ENCODE data around the gene MUSK.
A peak's percentile ranks its signal among the peaks of the same experiment; 100 is the strongest.

MUSK gene

DNA sequence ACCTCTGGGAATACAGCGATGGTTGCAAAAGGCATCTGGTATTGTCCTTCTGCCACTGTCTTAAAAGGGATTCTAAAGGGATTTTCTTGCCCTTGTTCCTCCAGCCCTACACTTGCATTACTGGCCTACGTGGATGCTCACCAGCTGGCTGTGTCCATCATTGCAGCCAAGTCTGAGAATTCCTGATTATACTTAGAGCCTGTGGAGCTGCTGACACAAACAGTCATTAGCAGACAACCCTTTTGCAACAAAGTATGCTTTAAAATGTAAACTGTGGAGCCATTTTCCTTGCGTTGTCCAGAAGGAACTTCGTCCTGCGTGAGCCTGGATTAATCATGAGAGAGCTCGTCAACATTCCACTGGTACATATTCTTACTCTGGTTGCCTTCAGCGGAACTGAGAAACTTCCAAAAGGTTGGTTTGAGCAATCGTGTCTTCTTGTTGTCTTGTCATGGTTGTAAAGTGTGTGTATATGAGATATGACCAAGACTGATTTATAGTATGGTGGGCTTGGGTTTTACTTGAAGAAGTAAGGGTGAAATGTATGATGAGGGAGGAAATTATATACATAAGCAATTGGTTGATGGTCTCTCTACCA, at the start of gene MUSK:
MUSK (plus strand) TSS at position 222 of the 598 bp plus-strand sequence; CDS start at position 336, 114 bp downstream.
- DNase-seq (ENCODE audit: low spot score in 2 of 2): no peak

GRCh38 chr9:110619831-110620230, 48.8 kb upstream of the MUSK start:
- Histone ChIP-seq H3K27me3 (ENCODE audit: low read depth) (no peaks in the 10 kb centered on the region), H3K4me3 (no peak overlapping the region), H3K36me3 (replicated peaks) (no peaks in the 10 kb centered on the region), H3K9me3 (no peaks in the 10 kb centered on the region), H3K4me1 (no peaks in the 10 kb centered on the region)
- no peak for DNase-seq (ENCODE audit: low spot score in 2 of 2)
- in situ Hi-C loops (cut with MboI; ENCODE audit: low sequenced_read_pairs): no loop called here

More for the DNA sequence above, at the start of gene MUSK:
- in situ Hi-C loops (cut with MboI; ENCODE audit: low sequenced_read_pairs): no loop called here
- H3K27me3 ChIP-seq (ENCODE audit: low read depth): no peaks in the 10 kb centered on the region
- H3K4me3 ChIP-seq: no peak within 1 kb of the TSS
- H3K9me3 ChIP-seq: no peaks in the 10 kb centered on the region
- H3K36me3 ChIP-seq (replicated peaks): no peaks in the 10 kb centered on the region
- no peaks in the 10 kb centered on the region for H3K4me1 ChIP-seq

GRCh38 chr9:110620726-110621125, 47.9 kb upstream of the MUSK start:
- Histone ChIP-seq H3K4me1 (no peaks in the 10 kb centered on the region), H3K27me3 (ENCODE audit: low read depth) (no peaks in the 10 kb centered on the region), H3K9me3 (no peaks in the 10 kb centered on the region), H3K36me3 (replicated peaks) (no peaks in the 10 kb centered on the region), H3K4me3 (no peak overlapping the region)
- in situ Hi-C loops (cut with MboI; ENCODE audit: low sequenced_read_pairs): no loop called here
- DNase-seq (ENCODE audit: low spot score in 2 of 2): no peak

GRCh38 chr9:110622368-110622767, 46.2 kb upstream of the MUSK start:
- Histone ChIP-seq H3K4me1 (no peaks in the 10 kb centered on the region), H3K4me3 (no peak overlapping the region), H3K27me3 (ENCODE audit: low read depth) (no peaks in the 10 kb centered on the region), H3K9me3 (no peaks in the 10 kb centered on the region), H3K36me3 (replicated peaks) (no peaks in the 10 kb centered on the region)
- DNase-seq (ENCODE audit: low spot score in 2 of 2): no peak
- in situ Hi-C loops (cut with MboI; ENCODE audit: low sequenced_read_pairs): no loop called here

DNA sequence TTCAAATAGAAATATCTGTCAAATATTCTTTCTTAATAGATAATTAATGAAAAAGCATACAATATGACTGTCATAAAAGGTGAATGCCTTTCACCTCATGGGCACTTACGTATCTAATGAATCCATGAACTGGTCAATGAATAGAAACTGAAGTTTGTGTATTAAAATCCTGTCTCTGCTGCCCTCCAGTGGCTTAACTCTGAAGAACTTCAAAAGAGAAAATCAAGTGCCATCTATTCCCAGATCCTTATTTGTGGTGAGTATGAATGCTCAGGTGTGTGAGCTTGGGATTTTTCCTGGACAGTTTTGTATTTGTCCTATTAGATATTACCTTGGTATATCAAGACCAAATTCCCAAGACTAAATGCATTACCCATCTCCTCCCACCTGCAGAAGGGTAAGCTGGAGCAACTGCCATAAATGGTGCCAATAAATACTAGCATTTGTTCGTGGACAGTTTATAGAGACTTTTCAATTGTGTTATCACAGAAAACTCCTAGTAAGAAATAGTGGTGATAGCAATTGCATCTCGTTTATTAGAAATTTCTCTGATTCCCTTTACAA, 45.0 kb upstream of the MUSK start:
- in situ Hi-C loops (cut with MboI; ENCODE audit: low sequenced_read_pairs): no loop called here
- no peaks in the 10 kb centered on the region for H3K9me3 ChIP-seq
- no peaks in the 10 kb centered on the region for H3K36me3 ChIP-seq (replicated peaks)
- no peaks in the 10 kb centered on the region for H3K27me3 ChIP-seq (ENCODE audit: low read depth)
- no peak overlapping the region for H3K4me3 ChIP-seq
- H3K4me1 ChIP-seq: no peaks in the 10 kb centered on the region
- peak; percentile 50 to 57 for DNase-seq (ENCODE audit: low spot score in 2 of 2)

DNA sequence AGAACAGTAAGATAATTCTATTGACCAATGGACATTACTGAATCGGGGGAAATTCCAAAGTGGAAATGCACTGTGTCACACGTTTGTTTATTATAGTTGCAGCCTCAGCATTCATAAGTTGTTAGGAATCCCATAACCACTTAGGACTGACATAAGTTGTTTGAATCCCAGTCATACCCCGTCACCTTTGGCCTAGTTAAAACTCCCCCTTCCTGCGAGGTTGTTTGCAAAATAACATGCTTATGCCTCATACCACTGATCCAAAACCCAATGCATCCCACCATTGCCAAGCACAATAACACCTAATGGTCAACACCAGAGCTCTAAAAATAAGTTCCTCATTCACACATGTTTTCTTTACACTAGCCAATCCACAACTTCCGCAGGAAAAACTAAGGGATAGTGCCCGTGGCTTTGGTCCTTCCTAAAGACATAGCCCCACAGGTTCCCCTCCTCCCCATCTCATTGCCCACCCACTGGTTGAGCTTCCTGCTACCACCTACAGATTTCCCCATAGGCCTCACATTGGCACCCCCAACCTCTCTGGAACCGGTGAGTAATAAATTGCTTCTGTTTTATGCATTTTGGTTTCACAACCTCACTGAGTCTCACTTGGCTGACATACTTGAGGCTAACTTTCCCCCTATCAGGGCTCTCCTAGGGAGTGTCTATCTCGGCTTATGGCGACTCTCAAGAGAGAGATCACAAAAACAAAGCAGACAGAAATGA, 42.3 kb upstream of the MUSK start:
- no peaks in the 10 kb centered on the region for H3K27me3 ChIP-seq (ENCODE audit: low read depth)
- in situ Hi-C loops (cut with MboI; ENCODE audit: low sequenced_read_pairs): loop anchor here (25.0 kb wide), 1 partner anchor 661 kb away; no protein-coding TSS in a partner anchor
- H3K9me3 ChIP-seq: no peaks in the 10 kb centered on the region
- no peak for DNase-seq (ENCODE audit: low spot score in 2 of 2)
- H3K4me1 ChIP-seq: no peaks in the 10 kb centered on the region
- no peaks in the 10 kb centered on the region for H3K36me3 ChIP-seq (replicated peaks)
- no peak overlapping the region for H3K4me3 ChIP-seq

- Histone ChIP-seq H3K4me1 (no peaks in the 10 kb centered on the region), H3K4me3 (no peak overlapping the region), H3K36me3 (replicated peaks) (no peaks in the 10 kb centered on the region), H3K9me3 (no peaks in the 10 kb centered on the region), H3K27me3 (ENCODE audit: low read depth) (no peaks in the 10 kb centered on the region)
- in situ Hi-C loops (cut with MboI; ENCODE audit: low sequenced_read_pairs): loop anchor here (25.0 kb wide), 1 partner anchor 652 kb away; no protein-coding TSS in a partner anchor
- no peak for DNase-seq (ENCODE audit: low spot score in 2 of 2)
Measured at GRCh38 chr9:110635589-110635988, 33.0 kb upstream of the MUSK start.

DNA sequence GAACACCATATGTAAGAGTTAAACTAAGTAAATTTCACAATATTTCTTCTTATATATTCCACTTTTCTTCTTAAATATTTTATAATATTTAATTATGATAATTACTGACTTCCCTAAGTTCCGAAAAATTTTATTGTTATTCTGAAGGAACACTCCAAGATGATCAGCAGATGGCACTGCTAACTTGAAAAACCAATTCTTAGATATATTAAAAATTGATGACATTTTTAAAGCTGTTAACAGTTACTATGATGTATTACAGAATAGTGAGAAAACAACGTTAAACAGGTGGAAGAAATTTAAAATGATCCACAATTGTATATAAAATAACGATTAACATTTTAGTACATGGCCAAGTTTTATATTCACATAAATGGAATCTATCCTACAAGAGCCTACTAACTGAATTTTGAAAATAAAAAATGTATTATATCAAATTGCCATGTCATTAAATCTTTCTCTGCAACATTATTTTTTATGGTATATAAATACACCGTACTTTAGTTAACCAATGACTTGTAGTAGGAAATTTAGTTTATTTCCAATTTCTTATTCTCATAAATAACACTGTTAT, 30.1 kb upstream of the MUSK start:
- H3K4me3 ChIP-seq: no peak overlapping the region
- DNase-seq (ENCODE audit: low spot score in 2 of 2): no peak
- no peaks in the 10 kb centered on the region for H3K36me3 ChIP-seq (replicated peaks)
- in situ Hi-C loops (cut with MboI; ENCODE audit: low sequenced_read_pairs): loop anchor here (25.0 kb wide), 1 partner anchor 649 kb away; no protein-coding TSS in a partner anchor
- H3K27me3 ChIP-seq (ENCODE audit: low read depth): no peaks in the 10 kb centered on the region
- H3K9me3 ChIP-seq: no peaks in the 10 kb centered on the region
- no peaks in the 10 kb centered on the region for H3K4me1 ChIP-seq

- Histone ChIP-seq H3K4me3 (no peak overlapping the region), H3K27me3 (ENCODE audit: low read depth) (no peaks in the 10 kb centered on the region), H3K4me1 (no peaks in the 10 kb centered on the region), H3K36me3 (replicated peaks) (no peaks in the 10 kb centered on the region), H3K9me3 (no peaks in the 10 kb centered on the region)
- no peak for DNase-seq (ENCODE audit: low spot score in 2 of 2)
- in situ Hi-C loops (cut with MboI; ENCODE audit: low sequenced_read_pairs): loop anchor here (25.0 kb wide), 1 partner anchor 647 kb away; no protein-coding TSS in a partner anchor
Measured at GRCh38 chr9:110640736-110641135, 27.9 kb upstream of the MUSK start.

GRCh38 chr9:110641293-110641692, 27.3 kb upstream of the MUSK start:
- Histone ChIP-seq H3K27me3 (ENCODE audit: low read depth) (no peaks in the 10 kb centered on the region), H3K9me3 (no peaks in the 10 kb centered on the region), H3K4me3 (no peak overlapping the region), H3K36me3 (replicated peaks) (no peaks in the 10 kb centered on the region), H3K4me1 (no peaks in the 10 kb centered on the region)
- in situ Hi-C loops (cut with MboI; ENCODE audit: low sequenced_read_pairs): loop anchor here (25.0 kb wide), 1 partner anchor 646 kb away; no protein-coding TSS in a partner anchor
- no peak for DNase-seq (ENCODE audit: low spot score in 2 of 2)

DNA sequence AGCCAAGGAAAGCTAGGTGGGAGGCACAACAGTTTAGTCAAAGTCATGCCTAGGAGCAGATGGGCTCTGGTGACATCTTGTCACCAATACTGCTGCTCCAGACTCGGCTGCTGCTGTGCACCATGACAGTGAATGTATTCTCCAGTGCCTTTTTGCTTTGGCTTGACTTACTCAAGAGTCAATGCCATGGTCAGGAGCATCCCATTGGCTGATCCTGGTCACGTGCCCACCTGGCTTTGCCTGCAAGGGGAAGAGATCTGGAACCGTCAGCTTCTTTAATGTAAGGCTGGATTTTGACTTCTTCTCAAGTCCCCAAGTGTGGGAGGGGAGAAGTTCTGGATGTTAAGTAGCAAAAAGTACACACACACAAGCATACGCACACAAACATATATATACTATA, 19.9 kb upstream of the MUSK start:
- no peak overlapping the region for H3K4me3 ChIP-seq
- H3K4me1 ChIP-seq: no peaks in the 10 kb centered on the region
- no peaks in the 10 kb centered on the region for H3K9me3 ChIP-seq
- peak in 1 of 2 experiments; percentile 24 for DNase-seq (ENCODE audit: low spot score in 2 of 2)
- H3K27me3 ChIP-seq (ENCODE audit: low read depth): no peaks in the 10 kb centered on the region
- in situ Hi-C loops (cut with MboI; ENCODE audit: low sequenced_read_pairs): loop anchor here (25.0 kb wide), 1 partner anchor 639 kb away; no protein-coding TSS in a partner anchor
- H3K36me3 ChIP-seq (replicated peaks): no peaks in the 10 kb centered on the region

DNA sequence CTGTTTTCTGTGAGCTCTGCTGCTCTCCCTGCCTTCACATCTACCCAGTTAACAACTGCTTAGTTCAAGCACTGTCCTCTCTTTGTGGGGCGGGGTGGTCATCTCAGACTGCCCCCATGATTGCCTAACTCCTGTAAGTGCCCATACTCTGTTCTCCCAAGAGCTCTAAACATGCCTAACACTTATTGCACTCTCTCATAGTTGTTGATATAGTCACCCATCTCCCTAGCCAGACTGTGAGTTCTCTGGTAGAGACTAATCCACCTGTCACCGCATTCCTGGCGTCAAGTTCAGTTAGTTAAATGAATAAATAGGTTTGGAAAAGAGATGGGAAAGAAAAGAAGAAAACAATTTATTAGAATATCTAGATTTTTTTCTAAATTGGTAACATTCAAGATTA, 18.3 kb upstream of the MUSK start:
- Histone ChIP-seq H3K36me3 (replicated peaks) (no peaks in the 10 kb centered on the region), H3K4me1 (no peaks in the 10 kb centered on the region), H3K9me3 (no peaks in the 10 kb centered on the region), H3K4me3 (no peak overlapping the region), H3K27me3 (ENCODE audit: low read depth) (no peaks in the 10 kb centered on the region)
- no peak for DNase-seq (ENCODE audit: low spot score in 2 of 2)
- in situ Hi-C loops (cut with MboI; ENCODE audit: low sequenced_read_pairs): no loop called here

DNA sequence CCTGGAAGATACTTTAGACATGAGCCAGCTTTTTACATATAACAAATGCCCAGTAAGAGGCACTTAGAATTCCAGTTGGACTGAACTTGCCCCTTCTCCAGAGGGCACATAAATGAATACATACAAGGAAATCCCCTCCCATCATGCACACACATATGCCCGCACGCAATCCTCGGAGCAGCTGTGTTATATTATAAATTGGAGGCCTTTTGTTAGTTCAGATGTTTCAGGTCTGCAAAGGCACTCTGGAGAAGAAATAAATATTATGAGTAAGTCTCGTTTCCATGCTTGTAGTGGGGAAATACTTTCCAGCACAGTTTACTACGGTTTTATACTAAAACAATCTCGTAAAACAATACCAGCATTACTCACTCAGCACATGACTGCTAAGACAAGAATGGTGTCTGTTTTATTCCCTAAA, 17.6 kb upstream of the MUSK start:
- DNase-seq (ENCODE audit: low spot score in 2 of 2): no peak
- no peaks in the 10 kb centered on the region for H3K36me3 ChIP-seq (replicated peaks)
- H3K4me1 ChIP-seq: no peaks in the 10 kb centered on the region

More for the DNA sequence above, 17.6 kb upstream of the MUSK start:
- no peaks in the 10 kb centered on the region for H3K9me3 ChIP-seq
- H3K27me3 ChIP-seq (ENCODE audit: low read depth): no peaks in the 10 kb centered on the region
- in situ Hi-C loops (cut with MboI; ENCODE audit: low sequenced_read_pairs): no loop called here
- H3K4me3 ChIP-seq: no peak overlapping the region
